HL-60 (cell line): ENCODE data around the gene GIPC3.

ENCODE experiments used
- POLR2AphosphoS5 ChIP-seq: IDR thresholded peaks from 2 replicates; pipeline ENCODE4 v1.6.1; 2012; ENCODE audit warnings: low read depth
- TF ChIP-seq, protein P1 (sequence below): IDR thresholded peaks from one replicate; pipeline ENCODE4 v1.5.1; 2011; ENCODE audit warnings: low read length, control low read depth, inconsistent platforms; ENCODE audit not compliant: insufficient read depth
- TF ChIP-seq, protein P2 (sequence below): IDR thresholded peaks from 2 replicates; pipeline ENCODE4 v1.6.1; 2012; ENCODE audit warnings: low read depth; ENCODE audit not compliant: insufficient replicate concordance

DNA sequence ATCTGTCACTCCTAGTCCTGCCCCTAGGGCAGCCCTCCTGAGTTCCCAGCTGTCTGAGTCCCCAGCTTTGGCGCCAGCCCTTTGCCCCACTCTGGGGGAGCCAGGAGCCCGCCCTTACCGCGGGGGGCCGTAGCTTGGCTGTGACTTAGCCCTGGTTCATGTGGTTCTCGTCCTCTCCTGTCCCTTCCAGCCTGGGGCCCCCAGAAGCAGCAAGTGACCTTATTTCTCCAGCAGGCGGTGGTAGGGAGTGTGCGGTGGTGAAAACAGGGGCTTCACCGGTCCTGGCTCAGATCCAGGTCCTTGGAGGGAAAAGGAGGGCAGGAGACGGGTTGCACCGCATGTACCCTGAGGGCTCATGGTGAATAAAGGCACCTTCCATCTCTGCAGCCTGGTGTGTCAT lies 7.9 kb downstream of the GIPC3 start:
- TF ChIP-seq, protein P1, sequence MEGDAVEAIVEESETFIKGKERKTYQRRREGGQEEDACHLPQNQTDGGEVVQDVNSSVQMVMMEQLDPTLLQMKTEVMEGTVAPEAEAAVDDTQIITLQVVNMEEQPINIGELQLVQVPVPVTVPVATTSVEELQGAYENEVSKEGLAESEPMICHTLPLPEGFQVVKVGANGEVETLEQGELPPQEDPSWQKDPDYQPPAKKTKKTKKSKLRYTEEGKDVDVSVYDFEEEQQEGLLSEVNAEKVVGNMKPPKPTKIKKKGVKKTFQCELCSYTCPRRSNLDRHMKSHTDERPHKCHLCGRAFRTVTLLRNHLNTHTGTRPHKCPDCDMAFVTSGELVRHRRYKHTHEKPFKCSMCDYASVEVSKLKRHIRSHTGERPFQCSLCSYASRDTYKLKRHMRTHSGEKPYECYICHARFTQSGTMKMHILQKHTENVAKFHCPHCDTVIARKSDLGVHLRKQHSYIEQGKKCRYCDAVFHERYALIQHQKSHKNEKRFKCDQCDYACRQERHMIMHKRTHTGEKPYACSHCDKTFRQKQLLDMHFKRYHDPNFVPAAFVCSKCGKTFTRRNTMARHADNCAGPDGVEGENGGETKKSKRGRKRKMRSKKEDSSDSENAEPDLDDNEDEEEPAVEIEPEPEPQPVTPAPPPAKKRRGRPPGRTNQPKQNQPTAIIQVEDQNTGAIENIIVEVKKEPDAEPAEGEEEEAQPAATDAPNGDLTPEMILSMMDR, result no peak
- no peak for TF ChIP-seq POLR2AphosphoS5
- TF ChIP-seq, protein P2, sequence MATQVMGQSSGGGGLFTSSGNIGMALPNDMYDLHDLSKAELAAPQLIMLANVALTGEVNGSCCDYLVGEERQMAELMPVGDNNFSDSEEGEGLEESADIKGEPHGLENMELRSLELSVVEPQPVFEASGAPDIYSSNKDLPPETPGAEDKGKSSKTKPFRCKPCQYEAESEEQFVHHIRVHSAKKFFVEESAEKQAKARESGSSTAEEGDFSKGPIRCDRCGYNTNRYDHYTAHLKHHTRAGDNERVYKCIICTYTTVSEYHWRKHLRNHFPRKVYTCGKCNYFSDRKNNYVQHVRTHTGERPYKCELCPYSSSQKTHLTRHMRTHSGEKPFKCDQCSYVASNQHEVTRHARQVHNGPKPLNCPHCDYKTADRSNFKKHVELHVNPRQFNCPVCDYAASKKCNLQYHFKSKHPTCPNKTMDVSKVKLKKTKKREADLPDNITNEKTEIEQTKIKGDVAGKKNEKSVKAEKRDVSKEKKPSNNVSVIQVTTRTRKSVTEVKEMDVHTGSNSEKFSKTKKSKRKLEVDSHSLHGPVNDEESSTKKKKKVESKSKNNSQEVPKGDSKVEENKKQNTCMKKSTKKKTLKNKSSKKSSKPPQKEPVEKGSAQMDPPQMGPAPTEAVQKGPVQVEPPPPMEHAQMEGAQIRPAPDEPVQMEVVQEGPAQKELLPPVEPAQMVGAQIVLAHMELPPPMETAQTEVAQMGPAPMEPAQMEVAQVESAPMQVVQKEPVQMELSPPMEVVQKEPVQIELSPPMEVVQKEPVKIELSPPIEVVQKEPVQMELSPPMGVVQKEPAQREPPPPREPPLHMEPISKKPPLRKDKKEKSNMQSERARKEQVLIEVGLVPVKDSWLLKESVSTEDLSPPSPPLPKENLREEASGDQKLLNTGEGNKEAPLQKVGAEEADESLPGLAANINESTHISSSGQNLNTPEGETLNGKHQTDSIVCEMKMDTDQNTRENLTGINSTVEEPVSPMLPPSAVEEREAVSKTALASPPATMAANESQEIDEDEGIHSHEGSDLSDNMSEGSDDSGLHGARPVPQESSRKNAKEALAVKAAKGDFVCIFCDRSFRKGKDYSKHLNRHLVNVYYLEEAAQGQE, result no peak
